ENCODE data around the gene BDP1.

The BDP1 gene

DNA sequence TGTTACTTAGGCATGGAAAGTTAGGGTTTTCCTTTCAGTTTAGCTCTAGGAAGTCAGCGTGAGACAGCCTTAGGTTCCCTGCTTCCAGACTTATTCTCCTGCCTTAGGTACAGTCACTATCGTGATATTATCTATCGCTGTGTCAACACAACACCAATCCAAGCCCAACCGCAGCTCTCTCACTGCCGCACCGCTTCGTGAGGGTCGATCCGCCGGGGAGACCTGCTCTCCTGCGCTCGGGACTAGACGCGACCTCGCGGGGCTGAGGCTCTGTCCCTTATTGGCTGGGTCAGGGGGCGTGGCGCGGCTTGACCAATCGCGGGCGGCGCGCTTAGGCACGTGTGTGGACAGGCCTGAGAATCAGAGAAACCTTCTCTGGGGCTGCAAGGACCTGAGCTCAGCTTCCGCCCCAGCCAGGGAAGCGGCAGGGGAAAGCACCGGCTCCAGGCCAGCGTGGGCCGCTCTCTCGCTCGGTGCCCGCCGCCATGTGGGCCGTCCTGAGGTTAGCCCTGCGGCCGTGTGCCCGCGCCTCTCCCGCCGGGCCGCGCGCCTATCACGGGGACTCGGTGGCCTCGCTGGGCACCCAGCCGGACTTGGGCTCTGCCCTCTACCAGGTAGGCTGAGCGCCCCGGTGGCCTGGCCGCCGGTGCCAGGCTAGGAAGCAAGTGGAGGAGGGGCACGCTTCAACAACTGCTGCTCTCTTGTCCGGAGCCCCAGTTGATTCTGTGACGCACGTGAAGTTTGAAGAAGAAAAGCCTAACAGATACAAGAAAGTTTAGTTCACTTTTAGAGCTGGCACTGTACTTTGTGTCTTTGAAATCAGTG lies 131.7 kb downstream of the BDP1 start, which contains the start of gene MCCC2:
MCCC2 (plus strand) TSS at position 400 of the 825 bp plus-strand sequence; CDS start at position 486, 86 bp downstream.
- peak; percentile 82; the same call in 1 of the 2 replicates for TF ChIP-seq TAF1 (IDR thresholded peaks at IDR 0.05; ENCODE audit: borderline replicate concordance, insufficient read depth, low read length)
- peak; percentile 86 for TF ChIP-seq POLR2AphosphoS5 (IDR thresholded peaks at IDR 0.05; ENCODE audit: low read depth, low read length)
- TF ChIP-seq, protein P1, sequence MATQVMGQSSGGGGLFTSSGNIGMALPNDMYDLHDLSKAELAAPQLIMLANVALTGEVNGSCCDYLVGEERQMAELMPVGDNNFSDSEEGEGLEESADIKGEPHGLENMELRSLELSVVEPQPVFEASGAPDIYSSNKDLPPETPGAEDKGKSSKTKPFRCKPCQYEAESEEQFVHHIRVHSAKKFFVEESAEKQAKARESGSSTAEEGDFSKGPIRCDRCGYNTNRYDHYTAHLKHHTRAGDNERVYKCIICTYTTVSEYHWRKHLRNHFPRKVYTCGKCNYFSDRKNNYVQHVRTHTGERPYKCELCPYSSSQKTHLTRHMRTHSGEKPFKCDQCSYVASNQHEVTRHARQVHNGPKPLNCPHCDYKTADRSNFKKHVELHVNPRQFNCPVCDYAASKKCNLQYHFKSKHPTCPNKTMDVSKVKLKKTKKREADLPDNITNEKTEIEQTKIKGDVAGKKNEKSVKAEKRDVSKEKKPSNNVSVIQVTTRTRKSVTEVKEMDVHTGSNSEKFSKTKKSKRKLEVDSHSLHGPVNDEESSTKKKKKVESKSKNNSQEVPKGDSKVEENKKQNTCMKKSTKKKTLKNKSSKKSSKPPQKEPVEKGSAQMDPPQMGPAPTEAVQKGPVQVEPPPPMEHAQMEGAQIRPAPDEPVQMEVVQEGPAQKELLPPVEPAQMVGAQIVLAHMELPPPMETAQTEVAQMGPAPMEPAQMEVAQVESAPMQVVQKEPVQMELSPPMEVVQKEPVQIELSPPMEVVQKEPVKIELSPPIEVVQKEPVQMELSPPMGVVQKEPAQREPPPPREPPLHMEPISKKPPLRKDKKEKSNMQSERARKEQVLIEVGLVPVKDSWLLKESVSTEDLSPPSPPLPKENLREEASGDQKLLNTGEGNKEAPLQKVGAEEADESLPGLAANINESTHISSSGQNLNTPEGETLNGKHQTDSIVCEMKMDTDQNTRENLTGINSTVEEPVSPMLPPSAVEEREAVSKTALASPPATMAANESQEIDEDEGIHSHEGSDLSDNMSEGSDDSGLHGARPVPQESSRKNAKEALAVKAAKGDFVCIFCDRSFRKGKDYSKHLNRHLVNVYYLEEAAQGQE (IDR thresholded peaks at IDR 0.05; ENCODE audit: insufficient read depth in 1 of 2, low read depth in 2 of 2, low read length in 2 of 2), result 0 out of 4 replicates have a peak, but pooled peaks of 1 of the 2 experiments have one; percentile 6
- TF ChIP-seq FOXP2 (optimal IDR thresholded peaks at IDR 0.05; ENCODE audit: borderline replicate concordance, extremely low read depth, extremely low read length, insufficient read depth), result peak; percentile 32
- peak; percentile 21; the same call in 1 of the 2 replicates for TF ChIP-seq SIN3A (IDR thresholded peaks at IDR 0.05; ENCODE audit: borderline replicate concordance, insufficient read depth, low read length)

DNA sequence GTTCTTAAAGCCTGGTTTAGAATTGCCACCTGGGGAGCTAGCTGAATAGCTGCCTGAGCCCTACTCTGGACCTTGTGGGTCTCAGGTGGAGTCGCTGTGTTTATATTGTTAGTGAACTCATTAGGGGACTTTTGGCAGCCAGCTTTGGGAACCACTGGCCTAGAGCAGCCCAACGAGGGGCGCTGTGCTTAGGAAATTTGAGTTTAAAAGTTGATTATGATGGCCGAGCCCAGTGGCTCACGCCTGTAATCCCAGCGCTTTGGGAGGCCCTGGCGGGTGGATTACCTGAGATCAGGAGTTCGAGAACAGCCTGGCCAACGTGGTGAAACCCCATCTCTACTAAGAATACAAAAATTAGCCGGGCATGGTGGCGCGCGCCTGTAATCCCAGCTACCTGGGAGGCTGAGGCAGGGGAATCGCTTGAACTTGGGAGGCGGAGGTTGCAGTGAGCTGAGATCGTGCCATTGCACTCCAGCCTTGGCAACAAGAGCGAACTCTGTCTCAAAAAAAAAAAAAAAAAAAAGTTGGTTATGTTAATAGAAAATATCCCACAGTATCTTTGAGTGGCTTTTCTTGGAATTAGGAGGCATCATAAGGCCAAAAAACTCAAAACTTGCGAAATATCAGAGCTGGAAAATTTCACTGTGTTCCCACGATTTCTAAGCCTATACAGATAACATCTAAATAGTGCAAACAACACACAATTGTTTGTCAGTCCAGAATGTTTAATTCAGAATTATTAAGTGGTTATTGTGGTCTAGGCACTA lies 132.5 kb downstream of the BDP1 start:
- TF ChIP-seq POLR2AphosphoS5 (IDR thresholded peaks at IDR 0.05; ENCODE audit: low read depth, low read length) (no peak), SIN3A (IDR thresholded peaks at IDR 0.05; ENCODE audit: borderline replicate concordance, insufficient read depth, low read length) (no peak), TAF1 (IDR thresholded peaks at IDR 0.05; ENCODE audit: borderline replicate concordance, insufficient read depth, low read length) (no peak), FOXP2 (optimal IDR thresholded peaks at IDR 0.05; ENCODE audit: borderline replicate concordance, extremely low read depth, extremely low read length, insufficient read depth) (no peak)
- TF ChIP-seq, protein P1 (IDR thresholded peaks at IDR 0.05; ENCODE audit: insufficient read depth in 1 of 2, low read depth in 2 of 2, low read length in 2 of 2), result no peak

DNA sequence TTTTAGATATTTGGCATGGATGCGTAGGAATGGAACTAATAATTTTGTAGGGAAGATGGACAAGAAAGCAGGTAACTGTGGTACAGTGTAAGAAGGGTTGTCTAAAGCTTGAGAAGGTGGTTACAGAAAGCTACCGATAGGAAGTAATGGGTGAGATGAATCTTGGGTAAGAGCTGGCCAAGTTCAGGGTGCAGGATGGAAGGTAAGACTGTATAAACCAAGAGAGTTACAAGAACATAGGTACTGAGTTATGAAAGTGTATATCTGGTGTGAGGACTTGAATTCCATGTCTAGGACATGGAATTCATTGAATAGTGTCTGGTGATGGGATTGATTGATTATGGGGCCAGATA lies 133.1 kb downstream of the BDP1 start:
- TF ChIP-seq FOXP2 (optimal IDR thresholded peaks at IDR 0.05; ENCODE audit: borderline replicate concordance, extremely low read depth, extremely low read length, insufficient read depth) (no peak), SIN3A (IDR thresholded peaks at IDR 0.05; ENCODE audit: borderline replicate concordance, insufficient read depth, low read length) (no peak), POLR2AphosphoS5 (IDR thresholded peaks at IDR 0.05; ENCODE audit: low read depth, low read length) (no peak), TAF1 (IDR thresholded peaks at IDR 0.05; ENCODE audit: borderline replicate concordance, insufficient read depth, low read length) (no peak)
- TF ChIP-seq, protein P1 (IDR thresholded peaks at IDR 0.05; ENCODE audit: insufficient read depth in 1 of 2, low read depth in 2 of 2, low read length in 2 of 2), result no peak

DNA sequence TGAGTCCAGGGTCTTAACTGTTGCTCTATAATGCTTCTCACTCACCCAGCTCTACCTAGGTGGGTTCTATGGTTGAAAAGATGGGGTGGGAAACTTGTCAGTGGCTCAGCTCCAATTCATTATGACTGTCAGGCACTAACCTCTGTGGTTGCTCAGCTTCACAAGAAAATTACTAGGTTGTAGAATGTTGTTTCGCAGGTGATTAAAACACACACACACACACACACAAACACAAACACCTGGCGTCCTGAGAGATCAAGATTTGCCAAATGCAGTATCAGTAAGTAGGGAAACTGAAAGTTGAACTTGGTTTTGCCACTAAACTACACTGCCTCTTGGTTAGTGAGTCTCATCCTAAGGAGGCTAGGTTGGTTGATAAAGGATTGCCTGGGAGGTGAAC lies 134.5 kb downstream of the BDP1 start:
- TF ChIP-seq FOXP2 (optimal IDR thresholded peaks at IDR 0.05; ENCODE audit: borderline replicate concordance, extremely low read depth, extremely low read length, insufficient read depth) (no peak), POLR2AphosphoS5 (IDR thresholded peaks at IDR 0.05; ENCODE audit: low read depth, low read length) (no peak), SIN3A (IDR thresholded peaks at IDR 0.05; ENCODE audit: borderline replicate concordance, insufficient read depth, low read length) (no peak), TAF1 (IDR thresholded peaks at IDR 0.05; ENCODE audit: borderline replicate concordance, insufficient read depth, low read length) (no peak)
- TF ChIP-seq, protein P1 (IDR thresholded peaks at IDR 0.05; ENCODE audit: insufficient read depth in 1 of 2, low read depth in 2 of 2, low read length in 2 of 2), result no peak
